Parietal lobe (tissue), 2 donors: ENCODE measurements around the gene CCDC30. TPM values are rescaled to one million over a fixed set of nuclear protein-coding genes. Genes with fewer than 3 reads are reported as not detected.

Experiments used
- small RNA-seq: library from RNA; depleted of rRNA; stranded (forward); fragments of <200 nt; gene quantifications from one replicate; pipeline ENCODE3, GENCODE V24; 2014; ENCODE audit warnings: low replicate concordance
- total RNA-seq: library from RNA; depleted of rRNA; stranded (reverse); fragments of >200 nt; gene quantifications from one replicate; pipeline ENCODE4 v1.2.3, GENCODE V29; 2014

CCDC30 gene
- 23.5 TPM for total RNA-seq

DNA sequence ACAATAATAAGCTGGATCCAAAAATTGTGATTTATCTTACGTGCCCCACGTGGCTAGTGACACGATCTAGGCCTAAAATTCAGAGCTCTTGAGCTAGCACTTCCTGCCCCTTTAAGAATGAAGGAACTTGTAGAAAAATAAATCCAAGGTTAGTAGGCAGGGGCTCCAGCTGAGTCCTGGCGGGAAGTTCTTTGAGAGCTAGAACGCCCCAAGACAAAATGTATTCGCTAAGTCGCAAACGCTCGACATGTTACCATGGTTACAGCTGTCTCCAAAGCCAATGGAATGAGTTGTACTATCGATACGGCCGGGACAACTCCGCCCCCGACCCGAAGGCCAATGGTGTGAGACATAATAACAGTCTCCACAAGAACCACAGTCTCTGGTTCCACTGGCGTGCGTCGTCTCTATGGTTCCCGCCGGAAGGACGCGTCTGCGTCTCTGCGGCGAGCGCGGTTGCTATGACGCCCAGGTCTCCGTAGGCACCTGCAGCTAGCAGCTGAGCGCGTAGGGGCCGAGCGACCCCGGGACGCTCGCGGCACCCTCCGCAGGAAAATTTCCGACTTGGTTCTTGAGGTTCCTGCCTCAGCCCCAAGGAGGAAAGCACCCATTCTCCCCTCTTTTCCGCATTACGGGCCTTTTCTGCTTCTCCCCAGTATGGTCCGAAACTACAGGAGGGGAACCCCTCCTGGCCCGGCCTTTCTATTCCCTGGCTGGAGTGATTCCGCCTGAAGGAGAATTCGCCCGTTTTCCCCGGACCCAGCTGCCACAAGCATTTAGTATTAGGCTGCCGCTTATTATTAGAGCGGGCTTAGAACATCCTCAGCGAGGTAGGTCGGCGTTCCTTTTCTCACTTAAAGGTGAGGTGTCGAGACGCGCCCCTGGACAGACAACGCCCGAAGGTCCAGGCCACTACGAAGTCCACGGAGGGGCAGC is at the start of gene CCDC30:
Gene CCDC30 (plus strand): TSS at position 459 of the 936 bp plus-strand sequence. CDS start 17,266 bp downstream, outside the sequence.

DNA sequence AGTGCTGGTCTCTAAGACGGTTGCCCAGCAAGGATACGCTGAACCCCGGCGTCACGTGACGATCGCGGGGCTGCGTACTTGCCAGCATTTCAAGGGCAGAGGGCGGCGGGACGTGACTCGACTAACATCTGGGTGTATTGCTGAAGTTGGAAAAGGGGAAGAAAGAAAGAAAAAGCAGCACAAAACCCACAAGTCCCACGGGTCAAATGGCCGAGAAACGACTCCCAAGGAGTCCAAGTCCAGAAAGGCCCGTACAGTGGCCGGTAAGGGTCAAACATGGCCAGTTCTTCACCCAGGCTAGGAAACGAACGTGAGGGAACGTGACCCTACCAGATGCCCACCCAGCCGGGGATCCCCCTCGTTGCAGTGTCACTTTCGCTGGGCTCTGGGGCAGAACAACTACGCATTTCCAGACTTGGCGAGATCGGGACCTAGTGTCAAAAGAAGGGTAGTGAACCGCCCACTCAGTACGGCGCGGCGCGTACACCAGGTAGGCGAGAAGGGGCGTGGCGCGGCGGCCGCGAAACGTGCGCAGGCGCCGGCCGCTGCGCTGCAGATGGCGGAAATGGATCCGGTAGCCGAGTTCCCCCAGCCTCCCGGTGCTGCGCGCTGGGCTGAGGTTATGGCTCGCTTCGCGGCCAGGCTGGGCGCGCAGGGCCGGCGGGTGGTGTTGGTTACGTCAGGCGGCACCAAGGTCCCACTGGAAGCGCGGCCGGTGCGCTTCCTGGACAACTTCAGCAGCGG is 6.9 kb upstream of the CCDC30 start, which contains the start of the genes PPCS and ZMYND12:
Gene PPCS (plus strand): TSS at position 534 of the 744 bp plus-strand sequence. CDS start 23 bp downstream, at position 557.
Gene ZMYND12 (minus strand): TSS at position 13 of the 744 bp plus-strand sequence. CDS start 25 bp downstream, outside the sequence.

DNA sequence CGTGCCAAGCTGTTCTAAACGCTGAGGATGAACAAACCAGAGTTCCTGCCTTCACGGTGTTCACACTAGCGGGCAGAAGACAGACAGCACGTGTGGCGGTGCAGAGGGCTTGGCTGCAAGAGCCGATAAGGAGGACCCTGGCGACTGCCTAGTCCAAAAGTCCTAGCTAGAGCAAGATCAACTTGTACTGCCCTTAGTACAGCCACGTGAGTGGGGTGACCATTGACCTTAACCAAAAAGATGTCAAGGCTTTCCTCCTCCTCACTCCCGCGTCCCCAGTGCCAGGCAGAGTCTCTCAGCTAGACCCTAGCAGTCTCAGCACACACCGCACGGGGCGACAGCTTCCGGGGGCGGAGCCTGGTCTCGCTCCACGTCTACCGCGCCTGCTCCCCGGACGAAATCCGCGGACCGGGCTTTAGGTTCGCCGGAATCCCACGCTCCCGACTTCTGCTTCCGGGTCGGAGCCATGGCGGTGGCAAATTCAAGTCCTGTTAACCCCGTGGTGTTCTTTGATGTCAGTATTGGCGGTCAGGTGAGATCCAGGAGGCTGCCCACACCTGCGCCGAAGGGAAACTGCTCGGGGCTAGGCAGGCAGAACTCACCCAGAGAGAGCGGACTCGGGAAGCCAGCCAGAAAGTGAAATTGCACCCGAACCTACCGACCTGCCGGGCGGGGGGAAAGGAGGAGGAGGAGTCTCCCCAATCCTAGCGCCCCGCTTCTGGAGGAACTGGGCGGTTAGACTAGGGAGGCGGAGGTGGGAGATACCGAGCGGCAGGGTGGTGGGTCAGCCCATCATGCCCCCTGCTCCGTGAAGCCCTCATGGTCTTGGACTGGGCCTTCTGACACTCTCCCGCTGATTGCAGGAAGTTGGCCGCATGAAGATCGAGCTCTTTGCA is 195.1 kb downstream of the CCDC30 start, which contains the start of gene PPIH:
Gene PPIH (plus strand): TSS at position 443 of the 896 bp plus-strand sequence. CDS start 24 bp downstream, at position 467.

DNA sequence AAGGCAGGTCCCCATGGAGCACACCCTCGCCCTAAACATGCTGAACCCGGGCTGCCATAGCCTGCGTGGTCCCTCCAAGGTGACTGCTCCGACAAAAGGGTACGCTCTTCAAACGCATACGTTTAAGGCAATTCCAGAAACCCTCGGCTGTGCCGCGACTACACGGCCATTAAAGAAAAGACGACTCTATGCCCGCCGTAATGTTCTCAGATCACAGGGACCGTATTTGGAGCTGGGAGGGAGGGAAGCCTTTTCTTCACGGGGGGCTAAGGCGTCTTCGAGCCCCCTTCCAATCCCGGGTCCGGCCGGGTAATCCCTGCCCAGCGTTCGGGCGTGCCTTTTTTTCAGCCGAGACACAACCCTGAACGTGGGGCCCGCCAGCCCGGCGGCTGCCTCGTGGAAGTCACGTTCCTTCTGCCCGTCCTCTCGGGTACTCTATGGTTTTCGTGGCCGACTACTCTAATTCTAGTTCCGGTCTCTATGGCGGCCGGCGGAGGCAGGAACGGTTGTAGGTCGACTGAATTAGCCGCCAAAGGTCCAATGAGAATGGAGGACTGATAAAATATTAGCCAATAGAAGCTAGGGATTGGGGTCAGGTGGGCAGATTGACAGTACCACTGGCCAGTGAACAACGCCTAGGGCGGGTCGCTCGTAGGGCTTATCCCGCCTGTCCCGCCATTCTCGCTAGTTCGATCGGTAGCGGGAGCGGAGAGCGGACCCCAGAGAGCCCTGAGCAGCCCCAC is 218.8 kb downstream of the CCDC30 start, which contains the start of gene YBX1:
Gene YBX1 (plus strand): TSS at position 678 of the 743 bp plus-strand sequence. CDS start 148 bp downstream, outside the sequence.

Small RNA genes lying within 50 kb of the gene (small RNA-seq; reads per million reads assigned to genes)
- gene RNU6-536P = not detected
- gene TMSB4XP1 = not detected

Other genes starting within 250 kb of the CCDC30 start
- 90.1 TPM for gene FOXJ3, start 128.1 kb upstream of the CCDC30 start, total RNA-seq
- gene RIMKLA, start 82.5 kb upstream of the CCDC30 start, total RNA-seq = 32.6 TPM
- gene ZMYND12, start 7.3 kb upstream of the CCDC30 start, total RNA-seq = 0.63 TPM
- gene PPCS, start 6.7 kb upstream of the CCDC30 start, total RNA-seq = 25.4 TPM
- 20.0 TPM for gene PPIH, start 195.1 kb downstream of the CCDC30 start, total RNA-seq
- gene YBX1, start 219.1 kb downstream of the CCDC30 start, total RNA-seq = 1,112 TPM